Ishikawa (cell line): ENCODE results near the gene PSEN1.

Source experiments
- EP300 ChIP-seq: IDR thresholded peaks from 2 replicates; pipeline ENCODE4 v1.6.1; 2012; ENCODE audit warnings: borderline replicate concordance
- FOXM1 ChIP-seq: IDR thresholded peaks from 2 replicates; pipeline ENCODE4 v1.6.1; 2012; ENCODE audit warnings: low read depth, borderline replicate concordance
- RAD21 ChIP-seq: IDR thresholded peaks from 2 replicates; pipeline ENCODE4 v1.6.1; 2012; ENCODE audit warnings: low read depth
- TCF12 ChIP-seq: IDR thresholded peaks from 2 replicates; pipeline ENCODE4 v1.6.1; 2012; ENCODE audit warnings: low read depth
- TEAD4 ChIP-seq: IDR thresholded peaks from 2 replicates; pipeline ENCODE4 v1.6.1; 2012
- YY1 ChIP-seq: IDR thresholded peaks from 2 replicates; pipeline ENCODE4 v1.6.1; 2012; ENCODE audit warnings: low read depth
- TF ChIP-seq, protein P1 (sequence below): IDR thresholded peaks from 2 replicates; pipeline ENCODE4 v1.6.1; 2012; ENCODE audit warnings: low read depth, mild to moderate bottlenecking
- TF ChIP-seq, protein P2 (sequence below): IDR thresholded peaks from 2 replicates; pipeline ENCODE4 v1.6.1; 2012
- TF ChIP-seq, protein P3 (sequence below): IDR thresholded peaks from 2 replicates; pipeline ENCODE4 v1.6.1; 2012

DNA sequence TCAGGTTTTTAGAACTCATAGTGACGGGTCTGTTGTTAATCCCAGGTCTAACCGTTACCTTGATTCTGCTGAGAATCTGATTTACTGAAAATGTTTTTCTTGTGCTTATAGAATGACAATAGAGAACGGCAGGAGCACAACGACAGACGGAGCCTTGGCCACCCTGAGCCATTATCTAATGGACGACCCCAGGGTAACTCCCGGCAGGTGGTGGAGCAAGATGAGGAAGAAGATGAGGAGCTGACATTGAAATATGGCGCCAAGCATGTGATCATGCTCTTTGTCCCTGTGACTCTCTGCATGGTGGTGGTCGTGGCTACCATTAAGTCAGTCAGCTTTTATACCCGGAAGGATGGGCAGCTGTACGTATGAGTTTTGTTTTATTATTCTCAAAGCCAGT, 34.4 kb downstream of the PSEN1 start:
- TF ChIP-seq RAD21: no peak
- no peak for TF ChIP-seq EP300
- TF ChIP-seq, protein P1, sequence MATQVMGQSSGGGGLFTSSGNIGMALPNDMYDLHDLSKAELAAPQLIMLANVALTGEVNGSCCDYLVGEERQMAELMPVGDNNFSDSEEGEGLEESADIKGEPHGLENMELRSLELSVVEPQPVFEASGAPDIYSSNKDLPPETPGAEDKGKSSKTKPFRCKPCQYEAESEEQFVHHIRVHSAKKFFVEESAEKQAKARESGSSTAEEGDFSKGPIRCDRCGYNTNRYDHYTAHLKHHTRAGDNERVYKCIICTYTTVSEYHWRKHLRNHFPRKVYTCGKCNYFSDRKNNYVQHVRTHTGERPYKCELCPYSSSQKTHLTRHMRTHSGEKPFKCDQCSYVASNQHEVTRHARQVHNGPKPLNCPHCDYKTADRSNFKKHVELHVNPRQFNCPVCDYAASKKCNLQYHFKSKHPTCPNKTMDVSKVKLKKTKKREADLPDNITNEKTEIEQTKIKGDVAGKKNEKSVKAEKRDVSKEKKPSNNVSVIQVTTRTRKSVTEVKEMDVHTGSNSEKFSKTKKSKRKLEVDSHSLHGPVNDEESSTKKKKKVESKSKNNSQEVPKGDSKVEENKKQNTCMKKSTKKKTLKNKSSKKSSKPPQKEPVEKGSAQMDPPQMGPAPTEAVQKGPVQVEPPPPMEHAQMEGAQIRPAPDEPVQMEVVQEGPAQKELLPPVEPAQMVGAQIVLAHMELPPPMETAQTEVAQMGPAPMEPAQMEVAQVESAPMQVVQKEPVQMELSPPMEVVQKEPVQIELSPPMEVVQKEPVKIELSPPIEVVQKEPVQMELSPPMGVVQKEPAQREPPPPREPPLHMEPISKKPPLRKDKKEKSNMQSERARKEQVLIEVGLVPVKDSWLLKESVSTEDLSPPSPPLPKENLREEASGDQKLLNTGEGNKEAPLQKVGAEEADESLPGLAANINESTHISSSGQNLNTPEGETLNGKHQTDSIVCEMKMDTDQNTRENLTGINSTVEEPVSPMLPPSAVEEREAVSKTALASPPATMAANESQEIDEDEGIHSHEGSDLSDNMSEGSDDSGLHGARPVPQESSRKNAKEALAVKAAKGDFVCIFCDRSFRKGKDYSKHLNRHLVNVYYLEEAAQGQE: no peak
- TF ChIP-seq TEAD4: no peak
- no peak for TF ChIP-seq TCF12
- TF ChIP-seq, protein P2, sequence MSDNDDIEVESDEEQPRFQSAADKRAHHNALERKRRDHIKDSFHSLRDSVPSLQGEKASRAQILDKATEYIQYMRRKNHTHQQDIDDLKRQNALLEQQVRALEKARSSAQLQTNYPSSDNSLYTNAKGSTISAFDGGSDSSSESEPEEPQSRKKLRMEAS: no peak
- TF ChIP-seq YY1: no peak
- TF ChIP-seq, protein P3, sequence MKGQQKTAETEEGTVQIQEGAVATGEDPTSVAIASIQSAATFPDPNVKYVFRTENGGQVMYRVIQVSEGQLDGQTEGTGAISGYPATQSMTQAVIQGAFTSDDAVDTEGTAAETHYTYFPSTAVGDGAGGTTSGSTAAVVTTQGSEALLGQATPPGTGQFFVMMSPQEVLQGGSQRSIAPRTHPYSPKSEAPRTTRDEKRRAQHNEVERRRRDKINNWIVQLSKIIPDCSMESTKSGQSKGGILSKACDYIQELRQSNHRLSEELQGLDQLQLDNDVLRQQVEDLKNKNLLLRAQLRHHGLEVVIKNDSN: no peak
- TF ChIP-seq FOXM1: no peak
